Breast epithelium (tissue), 3 donors: Measurements from ENCODE around the gene PHF21A.

Experiments used
- CTCF ChIP-seq, 3 donors: fragments of 450-650 bp; IDR thresholded peaks; one replicate each; pipeline ENCODE4 v1.5.1; 2016 to 2017; ENCODE audit warnings: antibody characterized with exemption in 3 of 3, mild to moderate bottlenecking in 3 of 3, moderate library complexity in 3 of 3
- POLR2A ChIP-seq: fragments of 450-650 bp; IDR thresholded peaks from one replicate; pipeline ENCODE4 v1.6.1; 2016; ENCODE audit warnings: antibody characterized with exemption, mild to moderate bottlenecking, moderate library complexity
- POLR2AphosphoS5 ChIP-seq, 3 donors: sonication (generic); formaldehyde crosslinking; IDR thresholded peaks; one replicate each; pipeline ENCODE4 v1.6.1; 2017; ENCODE audit warnings: antibody characterized with exemption in 3 of 3

GRCh38 chr11:46063138-46063537 lies 58.1 kb downstream of the PHF21A start:
- no peak for TF ChIP-seq POLR2AphosphoS5 (IDR thresholded peaks at IDR 0.05)
- TF ChIP-seq CTCF (IDR thresholded peaks at IDR 0.05): no peak
- no peak for TF ChIP-seq POLR2A
